Thyroid gland (tissue), 4 donors: ENCODE measurements around the gene PARD6A. TPM values are rescaled to one million over a fixed set of nuclear protein-coding genes. Genes with fewer than 3 reads are reported as not detected.

Experiments used
- DNase-seq, 2 donors: peaks; one replicate each; pipeline ENCODE4 v3.0.0-alpha.2; 2019
- H3K27ac ChIP-seq, 3 donors: fragments of 200-600 bp; sonication (generic); 1 replicate in 2 of 3; 2 replicates in 1 of 3; pipeline ENCODE4 v1.5.1; 2016 to 2019; ENCODE audit warnings: mild to moderate bottlenecking in 1 of 3, moderate library complexity in 1 of 3
- H3K27me3 ChIP-seq: fragments of 200-600 bp; sonication (generic); one replicate; pipeline ENCODE4 v1.5.1; 2019
- H3K36me3 ChIP-seq, 2 donors: fragments of 200-600 bp; sonication (generic); one replicate each; pipeline ENCODE4 v1.5.1; 2016 to 2019
- H3K4me1 ChIP-seq, 2 donors: fragments of 200-600 bp; sonication (generic); one replicate each; pipeline ENCODE4 v1.5.1; 2017 to 2019
- H3K4me3 ChIP-seq, 3 donors: fragments of 200-600 bp; sonication (generic); replicated peaks in 1 of 3; 1 replicate in 2 of 3; 2 replicates in 1 of 3; pipeline ENCODE4 v1.5.1; 2016; ENCODE audit warnings: mild to moderate bottlenecking in 1 of 3
- H3K9me3 ChIP-seq: fragments of 200-600 bp; sonication (generic); one replicate; pipeline ENCODE4 v1.5.1; 2017
- CTCF ChIP-seq, 6 experiments: fragments of 200-600 bp in 3 of 6; fragments of 450-650 bp in 3 of 6; sonication (generic) in 3 of 6; IDR thresholded peaks; one replicate each; pipeline ENCODE4 v1.5.1; 2016 to 2019; ENCODE audit warnings: antibody characterized with exemption in 6 of 6, mild to moderate bottlenecking in 2 of 6, inconsistent platforms in 1 of 6, moderate library complexity in 1 of 6
- POLR2A ChIP-seq, 2 donors: fragments of 450-650 bp; IDR thresholded peaks; one replicate each; pipeline ENCODE4 v1.6.1; 2017; ENCODE audit warnings: antibody characterized with exemption in 2 of 2, mild to moderate bottlenecking in 2 of 2, moderate library complexity in 1 of 2
- WGBS, 2 donors: methylation state at CpG; one replicate each; pipeline ENCODE4 v1.1.5; 2017; 5-methylcytosine and 5-hydroxymethylcytosine counted together
- intact Hi-C: fragments of 100-400 bp; cut with DNase I; formaldehyde crosslinking; loops from one replicate; pipeline ENCODE4 v1.15.1; 2023
- total RNA-seq, 4 donors: library from RNA; depleted of rRNA; stranded (reverse); fragments of >200 nt; gene quantifications; one replicate each; pipeline ENCODE4 v1.2.3, GENCODE V29; 2016

Gene PARD6A
- total RNA-seq, 4 donors from 2014 or later: 2.5 to 8.8 (median 5.0) TPM

- intact Hi-C loops: loop anchor here (10.0 kb wide), 1 partner anchor 275 kb away; the partner anchor contains the start of genes CTRL and PSMB10
- TF ChIP-seq CTCF (IDR thresholded peaks at IDR 0.05): peak in 1 of 6 experiments; percentile 16
- peak; percentile 36 to 88 for TF ChIP-seq POLR2A (IDR thresholded peaks at IDR 0.05)
Measured at GRCh38 chr16:67659675-67660563, 841 bp upstream of the PARD6A start, which contains the start of gene ACD. Gene ACD, minus strand, starts transcription at chr16:67660260. Its CDS starts 40 bp downstream, at chr16:67660220.

GRCh38 chr16:67661101-67661761 is 471 bp downstream of the PARD6A start:
- peak; percentile 51 to 52 for DNase-seq
- Histone ChIP-seq H3K27me3 (no peaks in the 10 kb centered on the region), H3K36me3 (no peaks in the 10 kb centered on the region), H3K4me1 (peaks cover 19 to 25% of the 10 kb centered on the region in 2 donors), H3K27ac (peak overlapping the region in 1 of 3 donors; percentile 55), H3K9me3 (no peaks in the 10 kb centered on the region), H3K4me3 (peak overlapping the region in 1 of 3 donors; percentile 7)
- no peak for TF ChIP-seq CTCF (IDR thresholded peaks at IDR 0.05)
- WGBS, 2 donors: 15 to 26% methylated on average over 21 to 27 of the region's 39 CpGs
- intact Hi-C loops: loop anchor here (10.0 kb wide), 1 partner anchor 274 kb away; the partner anchor contains the start of genes CTRL and PSMB10

More at GRCh38 chr16:67659675-67660563, 841 bp upstream of the PARD6A start, which contains the start of gene ACD:
- peak; percentile 85 to 87 for DNase-seq
- WGBS, 2 donors: 0 to 1% methylated on average over 8 to 32 of the region's 83 CpGs
- H3K36me3 ChIP-seq: no peaks in the 10 kb centered on the region
- no peaks in the 10 kb centered on the region for H3K27me3 ChIP-seq
- no peaks in the 10 kb centered on the region for H3K9me3 ChIP-seq
- peak within 1 kb of the TSS; percentile 23 to 83 (median 51) for H3K4me3 ChIP-seq
- peak within 1 kb of the TSS; percentile 59 to 97 (median 92) for H3K27ac ChIP-seq
- peaks cover 14 to 16% of the 10 kb centered on the region in 2 donors for H3K4me1 ChIP-seq

GRCh38 chr16:67661886-67662652 is 1.3 kb downstream of the PARD6A start:
- intact Hi-C loops: loop anchor here (10.0 kb wide), 1 partner anchor 273 kb away; the partner anchor contains the start of genes CTRL and PSMB10
- no peak overlapping the region for H3K27ac ChIP-seq
- TF ChIP-seq POLR2A (IDR thresholded peaks at IDR 0.05): no peak
- TF ChIP-seq CTCF (IDR thresholded peaks at IDR 0.05): no peak

GRCh38 chr16:67662653-67663010 is 1.9 kb downstream of the PARD6A start:
- no peak for DNase-seq
- peaks cover 28 to 34% of the 10 kb centered on the region in 2 donors for H3K4me1 ChIP-seq

More at GRCh38 chr16:67661886-67662652, 1.3 kb downstream of the PARD6A start:
- no peak for DNase-seq
- peaks cover 22 to 28% of the 10 kb centered on the region in 2 donors for H3K4me1 ChIP-seq
- H3K36me3 ChIP-seq: no peaks in the 10 kb centered on the region
- H3K9me3 ChIP-seq: no peaks in the 10 kb centered on the region
- 95 to 97% methylated on average over 20 to 27 of the region's 34 CpGs for WGBS, 2 donors
- no peaks in the 10 kb centered on the region for H3K27me3 ChIP-seq
- H3K4me3 ChIP-seq: no peak overlapping the region

More at GRCh38 chr16:67662653-67663010, 1.9 kb downstream of the PARD6A start:
- TF ChIP-seq POLR2A (IDR thresholded peaks at IDR 0.05): no peak
- no peak for TF ChIP-seq CTCF (IDR thresholded peaks at IDR 0.05)
- no peak overlapping the region for H3K4me3 ChIP-seq
- no peak overlapping the region for H3K27ac ChIP-seq
- H3K36me3 ChIP-seq: no peaks in the 10 kb centered on the region
- no peaks in the 10 kb centered on the region for H3K9me3 ChIP-seq
- intact Hi-C loops: loop anchor here (10.0 kb wide), 1 partner anchor 272 kb away; the partner anchor contains the start of genes CTRL and PSMB10
- no peaks in the 10 kb centered on the region for H3K27me3 ChIP-seq
